Measurements from ENCODE around the gene MAN1A2. TPM values are rescaled to one million over a fixed set of nuclear protein-coding genes. Genes with fewer than 3 reads are reported as not detected.

MAN1A2 gene
- total RNA-seq, 1 donor from 2014 or later, result 23.3 TPM

DNA sequence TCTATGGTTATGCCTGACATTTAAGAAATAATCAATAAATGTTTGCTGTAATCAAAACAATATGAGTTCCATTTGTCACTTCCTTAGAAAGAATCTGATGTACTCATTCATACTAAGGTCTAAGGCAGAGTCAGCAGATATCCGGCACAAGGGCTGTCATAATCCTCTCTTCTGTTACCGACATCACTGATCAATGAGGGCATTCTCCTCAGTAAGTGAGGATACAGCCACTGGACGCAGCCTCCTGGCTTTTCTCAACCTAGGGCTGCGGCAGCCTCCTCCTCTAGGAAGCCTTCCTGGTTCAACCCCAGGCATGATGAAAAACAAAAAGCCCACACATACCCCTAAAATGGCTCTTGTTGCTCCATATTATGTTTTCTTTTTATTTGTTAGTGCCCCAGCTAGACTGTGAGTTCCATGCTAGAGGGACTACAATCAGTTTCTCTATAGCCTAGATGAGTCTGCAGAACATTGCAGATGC is 197.9 kb downstream of the MAN1A2 start:
- no peaks in the 10 kb centered on the region for H3K9me3 ChIP-seq (replicated peaks)
- H3K36me3 ChIP-seq, result no peaks in the 10 kb centered on the region
- no peak overlapping the region for H3K27ac ChIP-seq (replicated peaks)
- H3K4me3 ChIP-seq, result no peak overlapping the region
- H3K4me1 ChIP-seq, result no peaks in the 10 kb centered on the region
- TF ChIP-seq, protein P1, sequence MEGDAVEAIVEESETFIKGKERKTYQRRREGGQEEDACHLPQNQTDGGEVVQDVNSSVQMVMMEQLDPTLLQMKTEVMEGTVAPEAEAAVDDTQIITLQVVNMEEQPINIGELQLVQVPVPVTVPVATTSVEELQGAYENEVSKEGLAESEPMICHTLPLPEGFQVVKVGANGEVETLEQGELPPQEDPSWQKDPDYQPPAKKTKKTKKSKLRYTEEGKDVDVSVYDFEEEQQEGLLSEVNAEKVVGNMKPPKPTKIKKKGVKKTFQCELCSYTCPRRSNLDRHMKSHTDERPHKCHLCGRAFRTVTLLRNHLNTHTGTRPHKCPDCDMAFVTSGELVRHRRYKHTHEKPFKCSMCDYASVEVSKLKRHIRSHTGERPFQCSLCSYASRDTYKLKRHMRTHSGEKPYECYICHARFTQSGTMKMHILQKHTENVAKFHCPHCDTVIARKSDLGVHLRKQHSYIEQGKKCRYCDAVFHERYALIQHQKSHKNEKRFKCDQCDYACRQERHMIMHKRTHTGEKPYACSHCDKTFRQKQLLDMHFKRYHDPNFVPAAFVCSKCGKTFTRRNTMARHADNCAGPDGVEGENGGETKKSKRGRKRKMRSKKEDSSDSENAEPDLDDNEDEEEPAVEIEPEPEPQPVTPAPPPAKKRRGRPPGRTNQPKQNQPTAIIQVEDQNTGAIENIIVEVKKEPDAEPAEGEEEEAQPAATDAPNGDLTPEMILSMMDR (IDR thresholded peaks at IDR 0.05; ENCODE audit: borderline replicate concordance), result no peak
- H3K27me3 ChIP-seq (ENCODE audit: low read depth), result no peaks in the 10 kb centered on the region
- DNase-seq, result no peak
- intact Hi-C loops (cut with micrococcal nuclease), result no loop called here

GRCh38 chr1:117565745-117566455 is 198.7 kb downstream of the MAN1A2 start:
- Histone ChIP-seq H3K4me3 (no peak overlapping the region), H3K27ac (replicated peaks) (no peak overlapping the region), H3K9me3 (replicated peaks) (no peaks in the 10 kb centered on the region), H3K36me3 (no peaks in the 10 kb centered on the region), H3K27me3 (ENCODE audit: low read depth) (no peaks in the 10 kb centered on the region), H3K4me1 (no peaks in the 10 kb centered on the region)
- DNase-seq, result no peak
- intact Hi-C loops (cut with micrococcal nuclease), result no loop called here
- TF ChIP-seq, protein P1 (IDR thresholded peaks at IDR 0.05; ENCODE audit: borderline replicate concordance), result no peak

GRCh38 chr1:117566556-117566955 is 199.3 kb downstream of the MAN1A2 start:
- H3K36me3 ChIP-seq, result no peaks in the 10 kb centered on the region
- H3K27ac ChIP-seq (replicated peaks), result no peak overlapping the region
- TF ChIP-seq, protein P1 (IDR thresholded peaks at IDR 0.05; ENCODE audit: borderline replicate concordance), result no peak
- H3K9me3 ChIP-seq (replicated peaks), result no peaks in the 10 kb centered on the region
- no peak for DNase-seq
- intact Hi-C loops (cut with micrococcal nuclease), result no loop called here
- H3K27me3 ChIP-seq (ENCODE audit: low read depth), result no peaks in the 10 kb centered on the region
- no peaks in the 10 kb centered on the region for H3K4me1 ChIP-seq
- H3K4me3 ChIP-seq, result no peak overlapping the region

- H3K36me3 ChIP-seq, result no peaks in the 10 kb centered on the region
- intact Hi-C loops (cut with micrococcal nuclease), result no loop called here
Observed at GRCh38 chr1:117567435-117567834, 200.2 kb downstream of the MAN1A2 start.

GRCh38 chr1:117567976-117568375 is 200.7 kb downstream of the MAN1A2 start:
- H3K4me1 ChIP-seq, result no peaks in the 10 kb centered on the region
- no peak for DNase-seq
- H3K27me3 ChIP-seq (ENCODE audit: low read depth), result no peaks in the 10 kb centered on the region
- H3K27ac ChIP-seq (replicated peaks), result no peak overlapping the region
- H3K9me3 ChIP-seq (replicated peaks), result no peaks in the 10 kb centered on the region
- intact Hi-C loops (cut with micrococcal nuclease), result no loop called here
- no peaks in the 10 kb centered on the region for H3K36me3 ChIP-seq
- H3K4me3 ChIP-seq, result no peak overlapping the region
- TF ChIP-seq, protein P1 (IDR thresholded peaks at IDR 0.05; ENCODE audit: borderline replicate concordance), result no peak

More at GRCh38 chr1:117567435-117567834, 200.2 kb downstream of the MAN1A2 start:
- Histone ChIP-seq H3K4me1 (no peaks in the 10 kb centered on the region), H3K9me3 (replicated peaks) (no peaks in the 10 kb centered on the region), H3K27me3 (ENCODE audit: low read depth) (no peaks in the 10 kb centered on the region), H3K4me3 (no peak overlapping the region), H3K27ac (replicated peaks) (no peak overlapping the region)
- TF ChIP-seq, protein P1 (IDR thresholded peaks at IDR 0.05; ENCODE audit: borderline replicate concordance), result no peak
- no peak for DNase-seq

Measured in left ventricle myocardium inferior (tissue), 1 donor.